ENCODE results near the gene RPS6KA1.

- TF ChIP-seq EZH2 (IDR thresholded peaks at IDR 0.05; ENCODE audit: low read length, missing control alignments) = no peak
- TF ChIP-seq, protein P1, sequence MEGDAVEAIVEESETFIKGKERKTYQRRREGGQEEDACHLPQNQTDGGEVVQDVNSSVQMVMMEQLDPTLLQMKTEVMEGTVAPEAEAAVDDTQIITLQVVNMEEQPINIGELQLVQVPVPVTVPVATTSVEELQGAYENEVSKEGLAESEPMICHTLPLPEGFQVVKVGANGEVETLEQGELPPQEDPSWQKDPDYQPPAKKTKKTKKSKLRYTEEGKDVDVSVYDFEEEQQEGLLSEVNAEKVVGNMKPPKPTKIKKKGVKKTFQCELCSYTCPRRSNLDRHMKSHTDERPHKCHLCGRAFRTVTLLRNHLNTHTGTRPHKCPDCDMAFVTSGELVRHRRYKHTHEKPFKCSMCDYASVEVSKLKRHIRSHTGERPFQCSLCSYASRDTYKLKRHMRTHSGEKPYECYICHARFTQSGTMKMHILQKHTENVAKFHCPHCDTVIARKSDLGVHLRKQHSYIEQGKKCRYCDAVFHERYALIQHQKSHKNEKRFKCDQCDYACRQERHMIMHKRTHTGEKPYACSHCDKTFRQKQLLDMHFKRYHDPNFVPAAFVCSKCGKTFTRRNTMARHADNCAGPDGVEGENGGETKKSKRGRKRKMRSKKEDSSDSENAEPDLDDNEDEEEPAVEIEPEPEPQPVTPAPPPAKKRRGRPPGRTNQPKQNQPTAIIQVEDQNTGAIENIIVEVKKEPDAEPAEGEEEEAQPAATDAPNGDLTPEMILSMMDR (conservative IDR thresholded peaks at IDR 0.05 in 1 of 2, IDR thresholded peaks at IDR 0.05 in 1 of 2; ENCODE audit: low read depth in 1 of 2, low read length in 2 of 2) = no peak
Observed at GRCh38 chr1:26543462-26543861, 13.9 kb downstream of the RPS6KA1 start.
